GM12891 (cell line): Measurements from ENCODE around the gene KCNJ14.

Source experiments
- POLR2A ChIP-seq: IDR thresholded peaks from 2 replicates; pipeline ENCODE4 v1.6.1; 2011; ENCODE audit warnings: low read depth, low read length, control low read depth
- POU2F2 ChIP-seq: IDR thresholded peaks from 2 replicates; pipeline ENCODE4 v1.6.1; 2011; ENCODE audit warnings: low read depth, mild to moderate bottlenecking, control low read depth, low read length, moderate library complexity

GRCh38 chr19:48454150-48454730 lies 1.1 kb upstream of the KCNJ14 start:
- no peak for TF ChIP-seq POU2F2
- TF ChIP-seq POLR2A: no peak
